ENCODE measurements around the gene HGFAC.

DNA sequence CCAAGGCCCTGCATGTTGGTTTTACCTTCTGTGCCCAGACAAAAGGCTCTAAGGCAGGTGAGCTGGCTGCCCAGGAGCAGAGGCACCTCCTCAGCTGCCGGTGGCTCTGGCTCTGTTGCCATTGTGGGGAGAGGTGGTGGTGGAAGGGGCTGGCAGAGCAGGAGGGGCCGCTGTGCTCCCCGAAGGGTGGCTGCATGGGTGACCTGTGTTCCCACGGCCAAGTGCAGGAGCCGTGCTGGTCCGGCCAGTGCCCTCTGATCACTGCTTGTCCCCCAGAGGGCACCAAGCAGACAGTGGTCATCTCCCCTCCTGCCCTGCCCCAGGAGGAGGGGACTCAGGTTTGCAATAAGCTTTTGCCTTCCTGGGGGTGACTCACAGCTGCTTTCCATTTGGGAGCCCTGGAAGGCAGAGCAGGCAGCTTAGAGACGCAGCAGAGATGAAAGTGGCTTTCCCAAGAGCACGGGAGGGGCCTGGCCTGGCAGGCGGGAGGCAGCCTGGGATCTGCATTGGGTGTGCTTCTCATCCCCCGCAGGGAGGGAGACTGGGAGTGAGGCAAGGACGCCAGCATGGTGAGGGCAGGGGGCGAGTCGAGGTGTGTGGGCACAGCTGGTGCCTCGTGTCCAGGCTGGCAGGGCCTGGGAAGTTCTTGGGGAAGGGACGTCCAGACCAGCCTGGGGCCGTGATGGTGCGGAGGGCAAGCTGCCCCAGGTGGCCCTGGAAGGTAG, 50.1 kb downstream of the HGFAC start:
- TF ChIP-seq POLR2A (IDR thresholded peaks at IDR 0.05): no peak
- TF ChIP-seq, protein P1, sequence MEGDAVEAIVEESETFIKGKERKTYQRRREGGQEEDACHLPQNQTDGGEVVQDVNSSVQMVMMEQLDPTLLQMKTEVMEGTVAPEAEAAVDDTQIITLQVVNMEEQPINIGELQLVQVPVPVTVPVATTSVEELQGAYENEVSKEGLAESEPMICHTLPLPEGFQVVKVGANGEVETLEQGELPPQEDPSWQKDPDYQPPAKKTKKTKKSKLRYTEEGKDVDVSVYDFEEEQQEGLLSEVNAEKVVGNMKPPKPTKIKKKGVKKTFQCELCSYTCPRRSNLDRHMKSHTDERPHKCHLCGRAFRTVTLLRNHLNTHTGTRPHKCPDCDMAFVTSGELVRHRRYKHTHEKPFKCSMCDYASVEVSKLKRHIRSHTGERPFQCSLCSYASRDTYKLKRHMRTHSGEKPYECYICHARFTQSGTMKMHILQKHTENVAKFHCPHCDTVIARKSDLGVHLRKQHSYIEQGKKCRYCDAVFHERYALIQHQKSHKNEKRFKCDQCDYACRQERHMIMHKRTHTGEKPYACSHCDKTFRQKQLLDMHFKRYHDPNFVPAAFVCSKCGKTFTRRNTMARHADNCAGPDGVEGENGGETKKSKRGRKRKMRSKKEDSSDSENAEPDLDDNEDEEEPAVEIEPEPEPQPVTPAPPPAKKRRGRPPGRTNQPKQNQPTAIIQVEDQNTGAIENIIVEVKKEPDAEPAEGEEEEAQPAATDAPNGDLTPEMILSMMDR (IDR thresholded peaks at IDR 0.05): no peak
